Brain microvascular endothelial cell (primary cell): ENCODE results near the gene ANKRD11.

Experiments used
- DNase-seq: peaks from one replicate; pipeline ENCODE4 v3.0.0-alpha.2; 2020
- H3K27ac ChIP-seq: fragments of 250-450 bp; sonication (Bioruptor Pico); 2 replicates; pipeline ENCODE4 v1.5.1; 2020; ENCODE audit warnings: mild to moderate bottlenecking, moderate library complexity
- H3K27me3 ChIP-seq: fragments of 250-450 bp; sonication (Bioruptor Pico); replicated peaks from 2 replicates; pipeline ENCODE4 v1.5.1; 2020; ENCODE audit warnings: mild to moderate bottlenecking
- H3K36me3 ChIP-seq: fragments of 250-450 bp; sonication (Bioruptor Pico); replicated peaks from 2 replicates; pipeline ENCODE4 v1.5.1; 2020; ENCODE audit warnings: mild to moderate bottlenecking
- H3K4me3 ChIP-seq: 2 replicates; pipeline ENCODE4 v1.5.1; 2011; ENCODE audit warnings: low read depth, mild to moderate bottlenecking, control low read depth, low read length, moderate library complexity
- CTCF ChIP-seq: IDR thresholded peaks from 2 replicates; pipeline ENCODE4 v1.5.1; 2011; ENCODE audit warnings: low read depth, mild to moderate bottlenecking, moderate library complexity, low read length, control low read depth, inconsistent platforms; ENCODE audit errors: missing control alignments
- in situ Hi-C: cut with HindIII; loops from 2 replicates; pipeline ENCODE4 v1.10.0; 2017; ENCODE audit warnings: low sequenced_read_pairs, low pct_ligation_motif_present

The ANKRD11 gene

GRCh38 chr16:89444728-89445127 lies 45.6 kb downstream of the ANKRD11 start:
- no peak for TF ChIP-seq CTCF
- no peak overlapping the region for H3K4me3 ChIP-seq
- in situ Hi-C loops, result no loop called here

GRCh38 chr16:89444151-89444723 lies 46.1 kb downstream of the ANKRD11 start:
- no peak for TF ChIP-seq CTCF
- Histone ChIP-seq H3K27ac (no peak overlapping the region), H3K4me3 (no peak overlapping the region), H3K27me3 (no peaks in the 10 kb centered on the region), H3K36me3 (no peaks in the 10 kb centered on the region)
- in situ Hi-C loops, result no loop called here
- DNase-seq, result no peak

More at GRCh38 chr16:89444728-89445127, 45.6 kb downstream of the ANKRD11 start:
- no peaks in the 10 kb centered on the region for H3K27me3 ChIP-seq
- no peak for DNase-seq
- no peaks in the 10 kb centered on the region for H3K36me3 ChIP-seq
- H3K27ac ChIP-seq, result no peak overlapping the region

- in situ Hi-C loops, result no loop called here
- Histone ChIP-seq H3K27me3 (no peaks in the 10 kb centered on the region), H3K27ac (peak overlapping the region; percentile 67), H3K36me3 (no peaks in the 10 kb centered on the region), H3K4me3 (no peak overlapping the region)
- no peak for TF ChIP-seq CTCF
- DNase-seq, result no peak
These were observed 46.7 kb downstream of the ANKRD11 start for GRCh38 chr16:89443727-89444084.

GRCh38 chr16:89442990-89443726 lies 47.2 kb downstream of the ANKRD11 start:
- TF ChIP-seq CTCF, result peak; percentile 17
- peak; percentile 53 for DNase-seq
- Histone ChIP-seq H3K27ac (peak overlapping the region; percentile 67), H3K36me3 (no peaks in the 10 kb centered on the region), H3K4me3 (no peak overlapping the region), H3K27me3 (no peaks in the 10 kb centered on the region)
- in situ Hi-C loops, result no loop called here

GRCh38 chr16:89442588-89442987 lies 47.8 kb downstream of the ANKRD11 start:
- no peaks in the 10 kb centered on the region for H3K36me3 ChIP-seq
- in situ Hi-C loops, result no loop called here
- no peak for TF ChIP-seq CTCF
- peak overlapping the region; percentile 67 for H3K27ac ChIP-seq
- DNase-seq, result no peak
- no peaks in the 10 kb centered on the region for H3K27me3 ChIP-seq
- no peak overlapping the region for H3K4me3 ChIP-seq
